Measurements from ENCODE around the gene IGLL5. TPM values are rescaled to one million over a fixed set of nuclear protein-coding genes. Genes with fewer than 3 reads are reported as not detected.

IGLL5 gene
- total RNA-seq, 2 donors from 2014 or later = 0.59 to 1.4 TPM

DNA sequence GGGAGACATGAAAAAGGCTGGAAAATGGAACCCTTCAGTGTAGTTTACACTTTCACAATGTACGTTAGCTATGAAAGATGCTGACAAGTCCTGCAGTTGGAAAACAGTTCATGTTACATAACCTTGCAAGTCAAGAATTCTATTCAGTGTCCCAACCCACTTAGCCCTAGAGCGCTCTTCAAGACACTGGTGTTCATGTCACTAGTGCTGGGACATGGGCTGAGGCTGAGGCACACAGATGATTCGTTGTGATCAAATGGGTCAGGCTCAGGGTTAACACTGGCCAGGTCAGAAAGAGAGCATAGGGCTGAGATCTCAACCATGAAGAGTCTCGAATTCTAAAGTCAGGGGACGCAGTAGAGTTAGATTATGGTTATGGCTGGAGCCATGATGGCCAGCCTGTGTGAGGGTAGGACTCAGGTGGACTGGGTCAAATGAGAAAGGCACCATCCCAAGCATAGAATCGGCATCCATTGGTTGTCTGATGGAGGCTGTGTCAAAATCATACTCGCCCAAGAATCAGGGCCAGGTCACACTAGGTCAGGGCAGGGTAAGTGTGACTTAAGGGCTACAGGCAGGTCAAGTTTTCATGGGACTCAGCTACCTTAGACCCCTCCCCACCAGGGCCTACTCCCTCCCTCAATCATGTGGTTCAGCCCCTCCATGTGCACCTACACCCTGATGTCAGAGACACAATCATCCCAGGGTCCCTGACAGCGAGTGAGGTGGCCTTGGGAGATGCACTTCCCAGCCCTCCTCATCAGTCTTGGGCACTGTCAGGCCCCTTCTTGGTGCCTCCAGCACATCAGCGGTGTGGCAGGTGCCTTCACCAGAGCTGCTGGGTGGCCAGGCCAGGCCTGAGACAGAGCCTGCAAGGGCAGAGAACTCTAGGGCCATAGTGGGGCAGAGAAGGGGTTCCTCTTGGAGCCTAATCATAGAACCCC is 20.2 kb downstream of the IGLL5 start:
- Histone ChIP-seq H3K4me1 (no peaks in the 10 kb centered on the region), H3K4me3 (no peak overlapping the region), H3K27me3 (no peaks in the 10 kb centered on the region), H3K9me3 (no peaks in the 10 kb centered on the region), H3K27ac (no peak overlapping the region), H3K36me3 (no peaks in the 10 kb centered on the region)
- TF ChIP-seq, protein P1, sequence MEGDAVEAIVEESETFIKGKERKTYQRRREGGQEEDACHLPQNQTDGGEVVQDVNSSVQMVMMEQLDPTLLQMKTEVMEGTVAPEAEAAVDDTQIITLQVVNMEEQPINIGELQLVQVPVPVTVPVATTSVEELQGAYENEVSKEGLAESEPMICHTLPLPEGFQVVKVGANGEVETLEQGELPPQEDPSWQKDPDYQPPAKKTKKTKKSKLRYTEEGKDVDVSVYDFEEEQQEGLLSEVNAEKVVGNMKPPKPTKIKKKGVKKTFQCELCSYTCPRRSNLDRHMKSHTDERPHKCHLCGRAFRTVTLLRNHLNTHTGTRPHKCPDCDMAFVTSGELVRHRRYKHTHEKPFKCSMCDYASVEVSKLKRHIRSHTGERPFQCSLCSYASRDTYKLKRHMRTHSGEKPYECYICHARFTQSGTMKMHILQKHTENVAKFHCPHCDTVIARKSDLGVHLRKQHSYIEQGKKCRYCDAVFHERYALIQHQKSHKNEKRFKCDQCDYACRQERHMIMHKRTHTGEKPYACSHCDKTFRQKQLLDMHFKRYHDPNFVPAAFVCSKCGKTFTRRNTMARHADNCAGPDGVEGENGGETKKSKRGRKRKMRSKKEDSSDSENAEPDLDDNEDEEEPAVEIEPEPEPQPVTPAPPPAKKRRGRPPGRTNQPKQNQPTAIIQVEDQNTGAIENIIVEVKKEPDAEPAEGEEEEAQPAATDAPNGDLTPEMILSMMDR (IDR thresholded peaks at IDR 0.05) = no peak
- DNase-seq (ENCODE audit: low spot score) = no peak

DNA sequence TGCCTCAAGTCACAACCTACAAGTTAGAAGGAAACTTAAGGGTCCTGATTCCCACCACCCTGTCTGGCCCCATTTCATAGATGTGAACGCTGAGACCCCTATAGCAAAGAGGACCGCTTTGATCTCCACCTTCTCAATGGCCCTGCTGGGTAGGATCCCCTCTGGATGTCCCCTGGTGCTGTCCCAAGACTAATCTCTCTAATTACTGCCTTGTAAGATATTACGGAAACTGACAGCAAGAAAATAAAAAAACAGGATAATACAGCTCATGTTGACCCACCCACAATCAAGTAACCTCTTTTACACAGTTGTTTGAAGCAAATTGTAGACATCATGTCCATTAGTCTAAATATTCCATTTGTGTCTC is 20.9 kb downstream of the IGLL5 start:
- TF ChIP-seq, protein P1 (IDR thresholded peaks at IDR 0.05) = no peak
- Histone ChIP-seq H3K36me3 (no peaks in the 10 kb centered on the region), H3K27ac (no peak overlapping the region), H3K4me1 (no peaks in the 10 kb centered on the region), H3K9me3 (no peaks in the 10 kb centered on the region), H3K27me3 (no peaks in the 10 kb centered on the region), H3K4me3 (no peak overlapping the region)
- no peak for DNase-seq (ENCODE audit: low spot score)

DNA sequence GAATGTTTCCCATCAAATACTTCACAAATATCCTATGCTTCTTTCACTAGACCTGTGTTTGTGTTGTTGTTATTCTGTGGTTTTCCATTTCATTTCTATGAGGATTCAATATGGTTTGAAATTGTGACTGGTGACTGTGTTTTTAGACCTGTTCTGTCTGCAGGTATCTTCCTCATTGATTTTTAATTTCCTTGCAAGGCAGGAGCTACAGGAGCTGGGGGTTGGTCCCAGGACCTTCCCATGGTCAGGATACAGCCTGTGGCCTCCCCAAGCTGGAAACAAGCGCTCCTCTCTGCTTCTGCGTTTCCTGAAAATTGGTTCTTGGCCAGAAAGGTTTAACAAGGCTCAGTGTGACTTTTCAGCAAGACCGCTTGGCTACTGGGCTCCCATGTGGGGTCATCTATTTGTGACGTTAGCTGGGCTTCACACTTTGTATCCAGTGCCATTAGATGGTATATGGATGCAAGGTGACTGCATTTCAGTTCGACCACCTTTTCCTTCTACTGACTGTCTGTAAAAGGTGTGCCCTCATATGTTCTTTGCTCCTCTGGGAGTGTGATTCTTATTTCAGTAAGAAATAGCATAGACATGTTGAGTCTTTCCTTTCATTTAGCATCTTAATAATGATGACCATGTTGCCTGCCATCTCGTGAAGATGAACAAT is 21.5 kb downstream of the IGLL5 start:
- Histone ChIP-seq H3K4me3 (no peak overlapping the region), H3K9me3 (no peaks in the 10 kb centered on the region), H3K4me1 (no peaks in the 10 kb centered on the region), H3K27me3 (no peaks in the 10 kb centered on the region), H3K36me3 (no peaks in the 10 kb centered on the region), H3K27ac (no peak overlapping the region)
- DNase-seq (ENCODE audit: low spot score) = no peak
- TF ChIP-seq, protein P1 (IDR thresholded peaks at IDR 0.05) = no peak

DNA sequence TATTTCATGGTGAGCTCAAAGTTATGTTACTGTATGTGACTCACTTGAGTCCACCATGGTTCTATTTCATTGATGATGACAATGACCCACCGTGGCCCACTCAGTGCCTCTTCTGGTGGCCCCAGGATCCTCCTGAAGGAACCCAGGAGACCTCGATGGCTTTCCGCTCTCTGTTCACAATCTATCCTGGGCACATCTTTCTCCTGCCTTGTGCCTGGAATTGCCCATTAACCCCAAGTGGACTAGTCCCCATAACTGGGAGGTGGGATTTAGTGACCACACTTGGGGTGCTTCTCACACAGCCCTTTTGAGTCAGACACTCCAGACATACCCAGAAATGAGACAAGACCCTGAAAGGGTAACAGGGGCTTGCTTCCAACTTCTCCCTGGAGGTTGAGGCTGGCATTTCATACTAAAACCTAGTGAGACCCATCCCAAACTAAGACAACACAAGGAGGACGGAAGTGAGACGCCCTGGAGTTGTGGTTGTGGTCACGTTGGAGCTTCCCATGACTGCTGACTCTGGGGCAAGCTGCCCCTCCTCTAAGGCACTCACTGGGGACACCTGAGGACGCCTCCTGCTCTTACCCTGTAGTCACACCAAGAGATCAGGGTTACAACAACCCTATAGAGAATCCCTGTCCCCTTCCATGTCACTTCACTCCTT is 22.1 kb downstream of the IGLL5 start:
- H3K27me3 ChIP-seq = no peaks in the 10 kb centered on the region

More for the DNA sequence above, 22.1 kb downstream of the IGLL5 start:
- no peaks in the 10 kb centered on the region for H3K4me1 ChIP-seq
- no peaks in the 10 kb centered on the region for H3K36me3 ChIP-seq
- TF ChIP-seq, protein P1 (IDR thresholded peaks at IDR 0.05) = no peak
- no peak for DNase-seq (ENCODE audit: low spot score)
- H3K9me3 ChIP-seq = no peaks in the 10 kb centered on the region
- H3K27ac ChIP-seq = no peak overlapping the region
- H3K4me3 ChIP-seq = no peak overlapping the region

All from right atrium auricular region (tissue), 2 donors.